Measurements from ENCODE around the gene CCT5.
"Not testable (repeated sequence)": the region's sequence is repeated elsewhere in the genome, so short reads cannot be mapped to it uniquely, and the experiment has no call there.

CCT5 gene

GRCh38 chr5:10283927-10284635 is 34.0 kb downstream of the CCT5 start:
- TF ChIP-seq CTCF (IDR thresholded peaks at IDR 0.05; ENCODE audit: extremely low read depth, missing control alignments), result peak; percentile 88
- DNase-seq (ENCODE audit: low spot score), result peak; percentile 77

- not testable (repeated sequence) for DNase-seq (ENCODE audit: low spot score)
These were observed 35.3 kb downstream of the CCT5 start for GRCh38 chr5:10285362-10285761.

DNA sequence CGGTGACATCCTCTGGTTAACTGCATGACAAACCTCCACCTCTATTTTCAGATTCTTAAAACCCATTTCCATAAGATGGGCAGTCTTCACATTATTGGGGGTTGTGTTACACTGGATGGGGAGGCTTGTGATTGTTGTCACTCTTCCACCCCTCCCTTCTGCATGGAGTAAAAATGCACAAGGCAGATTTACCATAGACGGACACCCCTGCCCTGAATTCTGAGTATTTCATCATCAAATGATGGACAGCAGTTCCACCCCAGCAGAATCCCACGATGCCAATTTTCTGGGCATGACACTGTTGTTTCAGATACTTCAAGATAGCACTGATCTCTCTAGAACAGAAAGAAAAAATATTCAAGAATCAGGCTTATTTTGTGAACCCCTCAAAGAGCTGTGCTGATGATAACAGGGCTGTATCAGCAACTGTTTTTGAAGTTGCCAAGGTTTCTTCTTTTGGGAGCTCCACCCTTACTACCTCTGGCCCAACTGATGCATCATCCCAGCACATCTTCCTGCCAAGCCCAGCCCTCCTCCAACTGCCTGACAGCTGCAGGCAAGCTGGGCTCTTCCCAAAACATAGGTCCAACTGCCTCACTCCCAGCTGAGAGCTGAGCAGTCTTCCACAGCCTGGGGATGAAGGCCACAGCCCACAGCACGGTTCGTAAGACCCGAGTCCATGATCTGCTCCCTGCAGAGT is 36.2 kb downstream of the CCT5 start:
- no peak for TF ChIP-seq CTCF (IDR thresholded peaks at IDR 0.05; ENCODE audit: extremely low read depth, missing control alignments)
- no peak for DNase-seq (ENCODE audit: low spot score)

DNA sequence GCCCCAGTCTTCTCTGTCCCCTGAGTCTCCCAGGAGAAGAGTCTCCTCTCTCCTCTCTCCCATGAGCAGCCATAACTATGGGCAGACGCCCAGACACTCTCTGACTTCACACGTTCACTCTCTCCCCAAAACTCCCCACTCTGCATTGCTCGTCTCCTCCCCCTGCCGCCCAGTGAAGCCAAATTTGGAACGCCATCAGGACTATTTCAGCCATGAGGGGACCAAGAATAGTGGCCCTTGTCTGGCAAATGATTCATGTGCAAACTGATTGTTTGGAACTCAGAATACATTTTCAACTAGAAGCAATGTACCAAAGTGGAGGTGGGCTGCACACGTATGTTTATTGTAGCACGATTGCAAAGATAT is 36.8 kb downstream of the CCT5 start:
- no peak for TF ChIP-seq CTCF (IDR thresholded peaks at IDR 0.05; ENCODE audit: extremely low read depth, missing control alignments)
- DNase-seq (ENCODE audit: low spot score), result no peak

DNA sequence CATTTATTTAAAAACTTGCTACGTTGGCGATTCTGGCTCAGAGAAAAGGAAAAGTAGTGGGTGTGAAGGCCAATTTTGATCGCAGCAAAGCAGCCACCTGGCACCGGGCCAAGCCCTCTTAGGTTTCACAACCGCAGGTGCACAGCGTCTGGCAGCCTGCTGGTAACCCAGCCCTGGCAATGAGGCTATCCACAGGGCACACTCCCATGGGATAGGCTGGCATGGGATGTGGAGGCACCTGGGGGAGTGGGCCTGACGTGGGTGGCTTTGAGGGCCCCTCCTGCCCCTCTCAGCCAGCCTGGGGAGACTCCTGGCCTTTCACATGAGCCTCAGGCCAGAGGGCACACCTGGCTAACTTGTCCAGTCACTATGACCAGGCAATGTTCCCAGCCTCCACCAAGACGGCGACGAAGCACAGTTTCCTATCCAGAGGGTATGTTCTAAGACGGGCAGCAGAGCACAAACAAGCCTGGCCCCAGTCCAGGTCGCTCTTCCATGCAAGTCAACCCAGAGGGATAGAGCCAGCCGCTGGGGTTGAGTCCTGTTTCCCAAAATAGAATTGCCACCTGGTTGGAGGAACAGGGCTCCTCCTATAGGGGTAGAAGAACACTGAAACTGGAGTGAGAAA is 38.6 kb downstream of the CCT5 start:
- TF ChIP-seq CTCF (IDR thresholded peaks at IDR 0.05; ENCODE audit: extremely low read depth, missing control alignments), result no peak
- peak; percentile 32 for DNase-seq (ENCODE audit: low spot score)

GRCh38 chr5:10289353-10289752 is 39.3 kb downstream of the CCT5 start:
- DNase-seq (ENCODE audit: low spot score), result no peak
- no peak for TF ChIP-seq CTCF (IDR thresholded peaks at IDR 0.05; ENCODE audit: extremely low read depth, missing control alignments)

GRCh38 chr5:10289991-10290390 is 39.9 kb downstream of the CCT5 start:
- no peak for TF ChIP-seq CTCF (IDR thresholded peaks at IDR 0.05; ENCODE audit: extremely low read depth, missing control alignments)

More at GRCh38 chr5:10289991-10290390, 39.9 kb downstream of the CCT5 start:
- no peak for DNase-seq (ENCODE audit: low spot score)

Data from GM20000 (cell line).